OCI-LY3 (cell line): Measurements from ENCODE around the gene MADCAM1.

Experiments used
- H2AFZ ChIP-seq: fragments of 200-600, 300-600 bp; shearing (Covaris generic); 2 replicates; pipeline ENCODE4 v1.6.0; 2014; ENCODE audit warnings: antibody characterized with exemption, low read depth, low read length
- H3K27ac ChIP-seq: fragments of 200-600, 300-600 bp; sonication (generic); 2 replicates; pipeline ENCODE4 v1.5.1; 2014; ENCODE audit warnings: mild to moderate bottlenecking, low read length, moderate library complexity, mixed read lengths
- H3K27me3 ChIP-seq: fragments of 200-600, 300-600 bp; sonication (generic); 2 replicates; pipeline ENCODE4 v1.6.1; 2014; ENCODE audit warnings: low read depth, low read length, mixed read lengths
- H3K36me3 ChIP-seq: fragments of 200-600, 300-600 bp; sonication (generic); replicated peaks from 2 replicates; pipeline ENCODE3; 2014; ENCODE audit warnings: low read depth, low read length, mixed read lengths
- H3K4me1 ChIP-seq: fragments of 300-600, 200-600 bp; sonication (generic); 2 replicates; pipeline ENCODE4 v1.6.1; 2014; ENCODE audit warnings: low read length, mixed read lengths
- H3K4me2 ChIP-seq: fragments of 200-600, 300-600 bp; sonication (generic); 2 replicates; pipeline ENCODE4 v1.6.1; 2014; ENCODE audit warnings: low read length, mixed read lengths
- H3K4me3 ChIP-seq: fragments of 300-600, 200-600 bp; sonication (generic); 2 replicates; pipeline ENCODE4 v1.5.1; 2014; ENCODE audit warnings: antibody characterized with exemption, mild to moderate bottlenecking, low read length, moderate library complexity
- H3K79me2 ChIP-seq: fragments of 300-600, 200-600 bp; shearing (Covaris generic); 2 replicates; pipeline ENCODE4 v1.6.1; 2014; ENCODE audit warnings: mild to moderate bottlenecking, low read length, mixed read lengths
- H3K9ac ChIP-seq: fragments of 300-600, 200-600 bp; shearing (Covaris generic); 2 replicates; pipeline ENCODE4 v1.6.0; 2014; ENCODE audit warnings: mild to moderate bottlenecking, low read length, moderate library complexity
- H3K9me3 ChIP-seq: fragments of 200-600, 300-600 bp; shearing (Covaris generic); 2 replicates; pipeline ENCODE4 v1.6.1; 2014; ENCODE audit warnings: low read length, mixed read lengths; ENCODE audit not compliant: insufficient read depth
- H4K20me1 ChIP-seq: fragments of 200-600, 300-600 bp; sonication (generic); 2 replicates; pipeline ENCODE4 v1.6.1; 2016; ENCODE audit warnings: low read length, mixed read lengths; ENCODE audit not compliant: insufficient read depth
- EZH2phosphoT487 ChIP-seq: fragments of 200-600 bp; shearing (Covaris generic); IDR thresholded peaks from 2 replicates; pipeline ENCODE4 v1.6.1; 2018; ENCODE audit warnings: antibody characterized with exemption, mixed run types, low read depth
- TF ChIP-seq, protein P1 (sequence below): fragments of 200-600, 300-600 bp; sonication (generic); IDR thresholded peaks from 2 replicates; pipeline ENCODE4 v1.5.1; 2014; ENCODE audit warnings: antibody characterized with exemption, low read length, low read depth

Gene MADCAM1

GRCh38 chr19:511101-511851, 15.0 kb downstream of the MADCAM1 start:
- H4K20me1 ChIP-seq = no peaks in the 10 kb centered on the region
- peak overlapping the region; percentile 40 for H3K4me3 ChIP-seq
- H3K79me2 ChIP-seq = peaks cover 12% of the 10 kb centered on the region
- peak overlapping the region; percentile 17; the same call in 1 of the 2 replicates for H3K9ac ChIP-seq
- peak overlapping the region; percentile 49 for H3K4me2 ChIP-seq
- H3K27ac ChIP-seq = no peak overlapping the region
- peaks cover 22% of the 10 kb centered on the region for H3K4me1 ChIP-seq
- H3K9me3 ChIP-seq = no peaks in the 10 kb centered on the region
- no peak for TF ChIP-seq EZH2phosphoT487
- TF ChIP-seq, protein P1, sequence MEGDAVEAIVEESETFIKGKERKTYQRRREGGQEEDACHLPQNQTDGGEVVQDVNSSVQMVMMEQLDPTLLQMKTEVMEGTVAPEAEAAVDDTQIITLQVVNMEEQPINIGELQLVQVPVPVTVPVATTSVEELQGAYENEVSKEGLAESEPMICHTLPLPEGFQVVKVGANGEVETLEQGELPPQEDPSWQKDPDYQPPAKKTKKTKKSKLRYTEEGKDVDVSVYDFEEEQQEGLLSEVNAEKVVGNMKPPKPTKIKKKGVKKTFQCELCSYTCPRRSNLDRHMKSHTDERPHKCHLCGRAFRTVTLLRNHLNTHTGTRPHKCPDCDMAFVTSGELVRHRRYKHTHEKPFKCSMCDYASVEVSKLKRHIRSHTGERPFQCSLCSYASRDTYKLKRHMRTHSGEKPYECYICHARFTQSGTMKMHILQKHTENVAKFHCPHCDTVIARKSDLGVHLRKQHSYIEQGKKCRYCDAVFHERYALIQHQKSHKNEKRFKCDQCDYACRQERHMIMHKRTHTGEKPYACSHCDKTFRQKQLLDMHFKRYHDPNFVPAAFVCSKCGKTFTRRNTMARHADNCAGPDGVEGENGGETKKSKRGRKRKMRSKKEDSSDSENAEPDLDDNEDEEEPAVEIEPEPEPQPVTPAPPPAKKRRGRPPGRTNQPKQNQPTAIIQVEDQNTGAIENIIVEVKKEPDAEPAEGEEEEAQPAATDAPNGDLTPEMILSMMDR = no peak
- H3K36me3 ChIP-seq = peaks cover 8% of the 10 kb centered on the region
- H3K27me3 ChIP-seq = no peaks in the 10 kb centered on the region
- H2AFZ ChIP-seq = no peak overlapping the region

DNA sequence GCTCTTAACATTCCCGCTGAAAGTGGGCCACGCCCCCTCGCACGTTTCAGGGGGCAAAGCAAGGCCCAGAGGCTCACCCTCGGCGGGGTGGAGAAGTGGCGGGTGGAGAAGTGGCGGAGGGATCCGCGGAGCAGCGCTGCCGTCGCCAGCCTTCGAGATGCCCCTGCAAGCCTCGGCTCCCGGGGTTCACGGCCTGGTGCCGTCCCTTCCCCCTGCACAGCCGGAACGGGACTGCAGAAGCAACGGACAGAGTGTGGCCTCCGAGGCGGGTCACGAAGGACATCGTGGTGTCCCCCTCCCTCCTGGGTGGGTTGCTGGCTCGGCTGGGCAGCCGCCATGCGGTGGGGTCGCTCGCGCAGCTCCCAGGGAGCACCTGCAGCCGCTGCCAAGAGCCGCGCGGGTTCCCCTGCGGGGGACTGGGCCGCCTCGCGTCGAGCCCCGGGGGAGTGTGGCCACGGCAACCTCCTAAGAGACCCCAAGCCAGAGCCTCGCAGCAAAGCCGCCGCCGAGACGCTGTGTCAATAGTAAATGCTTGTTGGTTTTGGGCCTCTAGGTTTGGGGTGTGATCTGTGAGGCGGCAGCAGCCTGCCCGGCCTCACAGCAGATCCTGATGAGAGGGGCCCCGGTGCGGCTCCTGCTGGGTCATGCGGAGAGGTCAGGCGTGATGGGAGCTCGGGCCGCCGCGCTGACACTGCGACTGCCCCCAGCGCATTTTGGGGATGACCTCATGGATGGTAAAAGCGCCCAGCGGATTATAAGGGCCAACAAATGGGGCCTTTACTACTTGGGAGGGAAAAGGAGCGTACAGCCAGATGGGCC, 16.5 kb downstream of the MADCAM1 start:
- no peak overlapping the region for H3K27ac ChIP-seq
- H2AFZ ChIP-seq = no peak overlapping the region
- H3K9ac ChIP-seq = no peak overlapping the region
- H3K9me3 ChIP-seq = no peaks in the 10 kb centered on the region
- H3K27me3 ChIP-seq = no peaks in the 10 kb centered on the region
- no peak for TF ChIP-seq EZH2phosphoT487
- TF ChIP-seq, protein P1 = no peak
- peaks cover 22% of the 10 kb centered on the region for H3K4me1 ChIP-seq
- H3K36me3 ChIP-seq = peaks cover 8% of the 10 kb centered on the region
- peaks cover 12% of the 10 kb centered on the region for H3K79me2 ChIP-seq
- H3K4me2 ChIP-seq = no peak overlapping the region
- H4K20me1 ChIP-seq = no peaks in the 10 kb centered on the region
- H3K4me3 ChIP-seq = no peak overlapping the region

DNA sequence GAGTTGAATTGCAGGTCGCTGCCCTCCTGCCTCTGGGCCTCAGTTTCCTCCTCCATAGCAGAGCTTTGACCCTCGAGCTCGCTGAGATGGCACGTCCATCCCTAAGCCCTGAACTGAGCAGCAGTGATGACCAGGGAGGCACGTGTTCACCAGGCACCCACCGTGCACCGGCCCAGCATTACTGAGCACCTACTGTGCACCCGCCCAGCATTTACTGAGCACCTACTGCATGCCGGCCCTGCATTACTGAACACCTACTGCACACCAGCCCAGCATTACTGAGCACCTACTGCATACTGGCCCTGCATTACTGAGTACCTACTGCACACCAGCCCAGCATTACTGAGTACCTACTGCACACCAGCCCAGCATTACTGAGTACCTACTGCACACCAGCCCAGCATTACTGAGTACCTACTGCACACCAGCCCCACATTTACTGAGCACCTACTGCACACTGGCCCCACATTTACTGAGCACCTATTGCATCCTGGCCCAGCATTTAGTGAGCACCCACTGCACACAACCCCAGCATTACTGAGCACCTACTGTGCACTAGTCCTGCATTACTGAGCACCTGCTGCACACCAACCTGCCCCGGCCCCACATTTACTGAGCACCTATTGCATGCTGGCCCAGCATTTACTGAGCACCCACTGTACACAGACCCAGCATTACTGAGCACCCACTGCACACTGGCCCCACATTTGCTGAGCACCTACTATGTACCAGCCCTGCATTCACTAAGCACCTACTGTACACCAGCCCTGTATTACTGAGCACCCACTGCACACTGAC, 17.3 kb downstream of the MADCAM1 start:
- Histone ChIP-seq H3K4me1 (peaks cover 15% of the 10 kb centered on the region), H3K27me3 (no peaks in the 10 kb centered on the region), H3K27ac (no peak overlapping the region), H3K9ac (no peak overlapping the region), H3K36me3 (peaks cover 8% of the 10 kb centered on the region), H3K9me3 (no peaks in the 10 kb centered on the region), H3K79me2 (peaks cover 4% of the 10 kb centered on the region; the same call in 1 of the 2 replicates), H4K20me1 (no peaks in the 10 kb centered on the region), H3K4me2 (no peak overlapping the region), H3K4me3 (no peak overlapping the region), H2AFZ (no peak overlapping the region)
- TF ChIP-seq, protein P1 = no peak
- TF ChIP-seq EZH2phosphoT487 = no peak
